HEK293 (cell line): ENCODE measurements around the gene HAO2.

Experiments
- CTCF ChIA-PET: fragments of 350-600 bp; formaldehyde crosslinking; extraction: SDS; loops from one replicate; lab custom pipeline; 2021; ENCODE audit warnings: antibody characterized with exemption; lab: Yijun Ruan, JAX
- POLR2A ChIA-PET: fragments of 300-600 bp; formaldehyde crosslinking; extraction: SDS; loops from one replicate; lab custom pipeline; 2020; ENCODE audit warnings: antibody characterized with exemption, inconsistent platforms; lab: Yijun Ruan, JAX
- H3K27ac ChIP-seq: fragments of 200-500 bp; sonication (Bioruptor generic); 2 replicates; pipeline ENCODE4 v1.5.1; 2014; ENCODE audit warnings: low read depth, low read length, control low read depth, inconsistent platforms; ENCODE audit errors: extremely low read depth
- H3K36me3 ChIP-seq, 2 experiments: fragments of 200-500 bp in 1 of 2; sonication (Bioruptor generic) in 1 of 2; 1 replicate in 1 of 2; 2 replicates in 1 of 2; pipeline ENCODE4 v1.5.1; 2014 to 2017; ENCODE audit warnings: inconsistent platforms in 2 of 2, low read length in 2 of 2; ENCODE audit not compliant: control insufficient read depth in 2 of 2, insufficient read depth in 1 of 2
- H3K4me1 ChIP-seq: fragments of 200-500 bp; sonication (Bioruptor generic); 2 replicates; pipeline ENCODE4 v1.5.1; 2014; ENCODE audit warnings: mild to moderate bottlenecking, low read length, inconsistent platforms; ENCODE audit not compliant: control insufficient read depth, insufficient read depth
- H3K4me3 ChIP-seq: 2 replicates; pipeline ENCODE4 v1.5.1; 2011; ENCODE audit warnings: low read depth, mild to moderate bottlenecking, control low read depth, low read length, moderate library complexity
- H3K9me3 ChIP-seq: fragments of 200-500 bp; sonication (Bioruptor generic); 2 replicates; pipeline ENCODE4 v1.5.1; 2014; ENCODE audit warnings: low read depth, low read length, inconsistent platforms; ENCODE audit not compliant: control insufficient read depth, insufficient read depth
- BCL11B ChIP-seq: fragments of 450-650 bp; formaldehyde crosslinking; IDR thresholded peaks from 2 replicates; pipeline ENCODE4 v1.5.1; 2016; ENCODE audit warnings: low read depth, missing biosample characterization, missing genetic modification characterization
- CTCF ChIP-seq: fragments of 450-650 bp; formaldehyde crosslinking; IDR thresholded peaks from 2 replicates; pipeline ENCODE4 v1.5.1; 2016; ENCODE audit warnings: missing biosample characterization, missing genetic modification characterization
- IKZF3 ChIP-seq: fragments of 450-650 bp; IDR thresholded peaks from 2 replicates; pipeline ENCODE4 v1.5.0; 2018; ENCODE audit warnings: missing biosample characterization, mild to moderate bottlenecking, missing genetic modification characterization, moderate library complexity
- PRDM1 ChIP-seq: fragments of 450-650 bp; formaldehyde crosslinking; IDR thresholded peaks from 2 replicates; pipeline ENCODE4; 2016; ENCODE audit warnings: missing biosample characterization, missing genetic modification characterization
- REPIN1 ChIP-seq: fragments of 450-650 bp; formaldehyde crosslinking; IDR thresholded peaks from 2 replicates; pipeline ENCODE4 v1.5.1; 2017; ENCODE audit warnings: missing biosample characterization, missing genetic modification characterization, low read depth
- SP2 ChIP-seq: fragments of 450-650 bp; formaldehyde crosslinking; IDR thresholded peaks from 2 replicates; pipeline ENCODE4 v1.5.1; 2016; ENCODE audit warnings: missing biosample characterization, missing genetic modification characterization
- ZBTB20 ChIP-seq: fragments of 450-650 bp; formaldehyde crosslinking; IDR thresholded peaks from 2 replicates; pipeline ENCODE4 v1.5.1; 2016; ENCODE audit warnings: missing biosample characterization, missing genetic modification characterization
- ZNF2 ChIP-seq: fragments of 450-650 bp; formaldehyde crosslinking; IDR thresholded peaks from 2 replicates; pipeline ENCODE4 v1.5.1; 2016; ENCODE audit warnings: missing biosample characterization, missing genetic modification characterization
- ZNF302 ChIP-seq: fragments of 450-650 bp; formaldehyde crosslinking; IDR thresholded peaks from 2 replicates; pipeline ENCODE4 v1.5.1; 2016; ENCODE audit warnings: missing biosample characterization, missing genetic modification characterization, low read depth
- ZNF350 ChIP-seq: fragments of 450-650 bp; formaldehyde crosslinking; IDR thresholded peaks from 2 replicates; pipeline ENCODE4 v1.5.0; 2017; ENCODE audit warnings: missing biosample characterization, mild to moderate bottlenecking, missing genetic modification characterization
- ZNF571 ChIP-seq: fragments of 450-650 bp; formaldehyde crosslinking; IDR thresholded peaks from 2 replicates; pipeline ENCODE4 v1.5.0; 2017; ENCODE audit warnings: missing biosample characterization, missing genetic modification characterization
- ZNF600 ChIP-seq: fragments of 450-650 bp; formaldehyde crosslinking; IDR thresholded peaks from 2 replicates; pipeline ENCODE4 v1.5.1; 2016; ENCODE audit warnings: missing biosample characterization, missing genetic modification characterization
- ZNF654 ChIP-seq: fragments of 450-650 bp; formaldehyde crosslinking; IDR thresholded peaks from 2 replicates; pipeline ENCODE4 v1.5.1; 2016; ENCODE audit warnings: low read depth, missing biosample characterization, missing genetic modification characterization
- ZNF660 ChIP-seq: fragments of 450-650 bp; IDR thresholded peaks from 2 replicates; pipeline ENCODE4 v1.5.1; 2018; ENCODE audit warnings: missing biosample characterization, mild to moderate bottlenecking, missing genetic modification characterization
- ZNF670 ChIP-seq: fragments of 450-650 bp; formaldehyde crosslinking; IDR thresholded peaks from 2 replicates; pipeline ENCODE4 v1.5.1; 2016; ENCODE audit warnings: missing biosample characterization, missing genetic modification characterization, low read depth
- ZNF707 ChIP-seq: fragments of 450-650 bp; formaldehyde crosslinking; IDR thresholded peaks from 2 replicates; pipeline ENCODE4 v1.5.1; 2016; ENCODE audit warnings: missing biosample characterization, missing genetic modification characterization
- ZNF76 ChIP-seq: fragments of 450-650 bp; formaldehyde crosslinking; IDR thresholded peaks from 2 replicates; pipeline ENCODE4; 2016; ENCODE audit warnings: low read depth, missing biosample characterization, missing genetic modification characterization, borderline replicate concordance
- ZNF792 ChIP-seq: fragments of 450-650 bp; formaldehyde crosslinking; IDR thresholded peaks from 2 replicates; pipeline ENCODE4 v1.5.1; 2016; ENCODE audit warnings: missing biosample characterization, missing genetic modification characterization
- ZSCAN30 ChIP-seq: fragments of 450-650 bp; IDR thresholded peaks from 2 replicates; pipeline ENCODE4 v1.5.1; 2018; ENCODE audit warnings: missing biosample characterization, mild to moderate bottlenecking, missing genetic modification characterization, moderate library complexity
- ZSCAN4 ChIP-seq: fragments of 450-650 bp; formaldehyde crosslinking; IDR thresholded peaks from 2 replicates; pipeline ENCODE4 v1.5.1; 2017; ENCODE audit warnings: missing biosample characterization, missing genetic modification characterization
- TF ChIP-seq, protein P1 (sequence below): fragments of 450-650 bp; formaldehyde crosslinking; IDR thresholded peaks from 2 replicates; pipeline ENCODE4 v1.5.1; 2017; ENCODE audit warnings: missing biosample characterization, missing genetic modification characterization
- TF ChIP-seq, protein P2 (sequence below): fragments of 450-650 bp; formaldehyde crosslinking; IDR thresholded peaks from 2 replicates; pipeline ENCODE4 v1.5.1; 2016; ENCODE audit warnings: missing biosample characterization, missing genetic modification characterization
- TF ChIP-seq, protein P3 (sequence below): fragments of 450-650 bp; formaldehyde crosslinking; IDR thresholded peaks from 2 replicates; pipeline ENCODE4 v1.5.1; 2016; ENCODE audit warnings: missing biosample characterization, missing genetic modification characterization, borderline replicate concordance

The HAO2 gene

DNA sequence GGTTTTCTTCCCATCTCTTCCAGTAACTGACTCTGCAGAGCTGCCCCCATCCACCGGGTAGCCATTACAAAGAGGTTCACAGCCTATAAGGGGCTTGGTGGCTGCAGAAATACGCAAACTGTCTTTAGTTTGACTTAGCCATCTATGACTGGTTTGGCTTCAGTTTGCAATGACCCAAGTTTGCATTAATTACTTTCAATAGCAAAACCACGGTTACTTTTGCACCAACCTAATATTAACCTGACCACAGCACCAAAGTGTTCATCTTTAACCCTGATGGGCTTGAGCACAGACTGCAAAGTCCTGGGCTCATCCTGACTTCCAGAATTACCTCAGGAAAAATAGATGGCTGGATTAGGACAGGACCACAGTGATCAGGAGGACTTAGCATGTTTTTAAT is 2.2 kb upstream of the HAO2 start (continued):
- TF ChIP-seq REPIN1 (tag by site-specific recombination) (no peak), ZBTB20 (tag by site-specific recombination) (no peak), ZNF792 (no peak), ZNF350 (no peak), BCL11B (tag by site-specific recombination) (no peak)

GRCh38 chr1:119367432-119368124 is 1.0 kb upstream of the HAO2 start:
- CTCF ChIA-PET: interaction anchor here (0.6 to 4.2 kb wide), 33 partner anchors 9 to 1833 kb away, joined by 3 to 49 read pairs (median 4); no protein-coding TSS in a partner anchor
- POLR2A ChIA-PET: no interaction called here
- Histone ChIP-seq H3K9me3 (no peaks in the 10 kb centered on the region), H3K4me1 (0 out of 2 replicates have a peak, but pooled peaks cover 3% of the 10 kb centered on the region), H3K4me3 (no peak overlapping the region), H3K27ac (no peak overlapping the region), H3K36me3 (no peaks in the 10 kb centered on the region)
- TF ChIP-seq ZNF670 (tag by site-specific recombination) (no peak), IKZF3 (tag by site-specific recombination) (peak; percentile 64; the same call in 1 of the 2 replicates), ZSCAN4 (peak; percentile 79), ZNF600 (tag by site-specific recombination) (no peak), ZNF660 (tag by site-specific recombination) (peak; percentile 56; the same call in 1 of the 2 replicates), ZNF654 (tag by site-specific recombination) (peak; percentile 99), ZSCAN30 (peak; percentile 28; the same call in 1 of the 2 replicates), CTCF (tag by site-specific recombination) (peak; percentile 85), ZNF2 (0 out of 2 replicates have a peak, but pooled peaks have one; percentile 47)

DNA sequence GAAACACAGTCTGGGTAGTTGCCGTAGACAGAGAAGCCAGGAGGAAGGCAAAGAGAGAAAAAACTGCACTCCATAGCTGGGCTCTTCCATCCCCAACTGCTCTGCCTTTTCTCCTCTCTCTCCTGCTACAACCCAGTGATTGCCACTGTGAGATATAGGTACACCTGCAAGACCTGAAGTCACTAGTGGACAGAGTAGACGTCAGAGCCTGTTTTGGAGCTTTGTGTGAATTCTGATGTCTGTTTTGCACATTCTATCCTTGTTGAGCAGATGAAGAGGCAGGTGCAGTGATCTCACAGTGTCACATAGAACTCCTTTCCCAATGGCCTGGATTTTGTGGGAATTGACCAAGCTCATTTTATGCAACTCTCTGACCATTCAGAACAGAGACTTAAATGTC is 2.2 kb downstream of the HAO2 start:
- no peak overlapping the region for H3K4me3 ChIP-seq
- H3K36me3 ChIP-seq: no peaks in the 10 kb centered on the region
- no peaks in the 10 kb centered on the region for H3K9me3 ChIP-seq
- CTCF ChIA-PET: interaction anchor here (0.6 to 1.7 kb wide), 6 partner anchors 24 to 305 kb away, joined by 3 to 11 read pairs (median 6); no protein-coding TSS in a partner anchor
- POLR2A ChIA-PET: no interaction called here
- no peak overlapping the region for H3K27ac ChIP-seq
- peaks cover 8% of the 10 kb centered on the region for H3K4me1 ChIP-seq
- TF ChIP-seq, protein P1, sequence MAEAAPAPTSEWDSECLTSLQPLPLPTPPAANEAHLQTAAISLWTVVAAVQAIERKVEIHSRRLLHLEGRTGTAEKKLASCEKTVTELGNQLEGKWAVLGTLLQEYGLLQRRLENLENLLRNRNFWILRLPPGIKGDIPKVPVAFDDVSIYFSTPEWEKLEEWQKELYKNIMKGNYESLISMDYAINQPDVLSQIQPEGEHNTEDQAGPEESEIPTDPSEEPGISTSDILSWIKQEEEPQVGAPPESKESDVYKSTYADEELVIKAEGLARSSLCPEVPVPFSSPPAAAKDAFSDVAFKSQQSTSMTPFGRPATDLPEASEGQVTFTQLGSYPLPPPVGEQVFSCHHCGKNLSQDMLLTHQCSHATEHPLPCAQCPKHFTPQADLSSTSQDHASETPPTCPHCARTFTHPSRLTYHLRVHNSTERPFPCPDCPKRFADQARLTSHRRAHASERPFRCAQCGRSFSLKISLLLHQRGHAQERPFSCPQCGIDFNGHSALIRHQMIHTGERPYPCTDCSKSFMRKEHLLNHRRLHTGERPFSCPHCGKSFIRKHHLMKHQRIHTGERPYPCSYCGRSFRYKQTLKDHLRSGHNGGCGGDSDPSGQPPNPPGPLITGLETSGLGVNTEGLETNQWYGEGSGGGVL (tag by site-specific recombination): no peak
- no peak for TF ChIP-seq ZNF571
- TF ChIP-seq, protein P2, sequence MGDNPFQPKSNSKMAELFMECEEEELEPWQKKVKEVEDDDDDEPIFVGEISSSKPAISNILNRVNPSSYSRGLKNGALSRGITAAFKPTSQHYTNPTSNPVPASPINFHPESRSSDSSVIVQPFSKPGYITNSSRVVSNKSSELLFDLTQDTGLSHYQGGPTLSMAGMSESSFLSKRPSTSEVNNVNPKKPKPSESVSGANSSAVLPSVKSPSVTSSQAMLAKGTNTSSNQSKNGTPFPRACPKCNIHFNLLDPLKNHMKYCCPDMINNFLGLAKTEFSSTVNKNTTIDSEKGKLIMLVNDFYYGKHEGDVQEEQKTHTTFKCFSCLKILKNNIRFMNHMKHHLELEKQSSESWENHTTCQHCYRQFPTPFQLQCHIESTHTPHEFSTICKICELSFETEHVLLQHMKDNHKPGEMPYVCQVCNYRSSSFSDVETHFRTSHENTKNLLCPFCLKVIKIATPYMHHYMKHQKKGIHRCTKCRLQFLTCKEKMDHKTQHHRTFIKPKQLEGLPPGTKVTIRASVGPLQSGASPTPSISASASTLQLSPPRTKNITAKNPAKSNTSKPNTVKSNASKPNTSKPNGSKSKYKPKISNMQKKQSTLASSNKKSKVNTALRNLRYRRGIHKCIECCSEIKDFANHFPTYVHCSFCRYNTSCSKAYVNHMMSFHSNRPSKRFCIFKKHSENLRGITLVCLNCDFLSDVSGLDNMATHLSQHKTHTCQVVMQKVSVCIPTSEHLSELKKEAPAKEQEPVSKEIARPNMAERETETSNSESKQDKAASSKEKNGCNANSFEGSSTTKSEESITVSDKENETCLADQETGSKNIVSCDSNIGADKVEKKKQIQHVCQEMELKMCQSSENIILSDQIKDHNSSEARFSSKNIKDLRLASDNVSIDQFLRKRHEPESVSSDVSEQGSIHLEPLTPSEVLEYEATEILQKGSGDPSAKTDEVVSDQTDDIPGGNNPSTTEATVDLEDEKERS: no peak
- TF ChIP-seq SP2: no peak
- TF ChIP-seq ZNF76 (tag by site-specific recombination): no peak
- TF ChIP-seq, protein P3, sequence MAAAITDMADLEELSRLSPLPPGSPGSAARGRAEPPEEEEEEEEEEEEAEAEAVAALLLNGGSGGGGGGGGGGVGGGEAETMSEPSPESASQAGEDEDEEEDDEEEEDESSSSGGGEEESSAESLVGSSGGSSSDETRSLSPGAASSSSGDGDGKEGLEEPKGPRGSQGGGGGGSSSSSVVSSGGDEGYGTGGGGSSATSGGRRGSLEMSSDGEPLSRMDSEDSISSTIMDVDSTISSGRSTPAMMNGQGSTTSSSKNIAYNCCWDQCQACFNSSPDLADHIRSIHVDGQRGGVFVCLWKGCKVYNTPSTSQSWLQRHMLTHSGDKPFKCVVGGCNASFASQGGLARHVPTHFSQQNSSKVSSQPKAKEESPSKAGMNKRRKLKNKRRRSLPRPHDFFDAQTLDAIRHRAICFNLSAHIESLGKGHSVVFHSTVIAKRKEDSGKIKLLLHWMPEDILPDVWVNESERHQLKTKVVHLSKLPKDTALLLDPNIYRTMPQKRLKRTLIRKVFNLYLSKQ (tag by site-specific recombination): no peak
- no peak for TF ChIP-seq ZSCAN30
- no peak for TF ChIP-seq ZNF707 (tag by site-specific recombination)
- TF ChIP-seq PRDM1: no peak
- no peak for TF ChIP-seq ZNF302
